ENCODE measurements around the gene ACOXL. TPM values are rescaled to one million over a fixed set of nuclear protein-coding genes. Genes with fewer than 3 reads are reported as not detected.

The ACOXL gene
- total RNA-seq, 1 donor from 2014 or later = not detected

Other genes with a start within 250 kb of the ACOXL start
- gene RGPD6, start 155.4 kb upstream of the ACOXL start, total RNA-seq = 4.2 and 17.6 TPM in 2 replicates
- gene BUB1, start 54.5 kb upstream of the ACOXL start, total RNA-seq = 7.0 and 11.5 TPM in 2 replicates

Data from glomerular endothelial cell (primary cell).